NCI-H1694 treated with DMSO at 0.1 percent for 48 hours (cell line): ENCODE results near the gene MARCKSL1.
"Not testable (repeated sequence)": the region's sequence is repeated elsewhere in the genome, so short reads cannot be mapped to it uniquely, and the experiment has no call there.

ENCODE experiments used
- DNase-seq: peaks from one replicate; lab custom pipeline; 2025; lab: John Stamatoyannopoulos, UW

MARCKSL1 gene

GRCh38 chr1:32285658-32286057, 50.4 kb downstream of the MARCKSL1 start:
- DNase-seq, result no peak

- DNase-seq, result not testable (repeated sequence)
Measured at GRCh38 chr1:32284777-32285176, 51.3 kb downstream of the MARCKSL1 start.
